PC-9 (cell line): ENCODE data around the gene IP6K2.

Experiments
- CTCF ChIP-seq: fragments of 200-600 bp; sonication (generic); conservative IDR thresholded peaks from 2 replicates; pipeline ENCODE4 v1.6.1; 2017; ENCODE audit warnings: mixed run types, antibody characterized with exemption, mild to moderate bottlenecking, moderate library complexity
- EZH2 ChIP-seq: fragments of 200-600 bp; sonication (generic); IDR thresholded peaks from 2 replicates; pipeline ENCODE4 v1.8.0; 2017; ENCODE audit warnings: antibody characterized with exemption, low read depth

- no peak for TF ChIP-seq CTCF
- no peak for TF ChIP-seq EZH2
Observed at GRCh38 chr3:48688737-48689075, 28.3 kb downstream of the IP6K2 start.
